SK-N-SH (cell line): ENCODE measurements around the gene THADA.

ENCODE experiments used
- EP300 ChIP-seq, 2 experiments: IDR thresholded peaks; 2 replicates each; pipeline versions ENCODE4 v1.4.0 to v1.6.1; 2012; ENCODE audit warnings: borderline replicate concordance in 1 of 2, low read depth in 1 of 2, low read length in 1 of 2
- GABPA ChIP-seq: IDR thresholded peaks from 2 replicates; pipeline ENCODE4 v1.4.0; 2012; ENCODE audit warnings: low read depth, mild to moderate bottlenecking
- POLR2AphosphoS5 ChIP-seq: IDR thresholded peaks from 2 replicates; pipeline ENCODE4 v1.6.1; 2012; ENCODE audit warnings: low read depth, low read length
- SIN3A ChIP-seq: IDR thresholded peaks from 2 replicates; pipeline ENCODE4 v1.6.1; 2012; ENCODE audit warnings: low read depth, mild to moderate bottlenecking, low read length, moderate library complexity, borderline replicate concordance
- TF ChIP-seq, protein P1 (sequence below): IDR thresholded peaks from 2 replicates; pipeline ENCODE4; 2012
- TF ChIP-seq, protein P2 (sequence below): IDR thresholded peaks from 2 replicates; pipeline ENCODE4 v1.4.0; 2012; ENCODE audit warnings: low read depth
- TF ChIP-seq, protein P3 (sequence below): fragments of 200-600 bp; sonication (generic); IDR thresholded peaks from 2 replicates; pipeline ENCODE4 v1.6.1; 2017; ENCODE audit warnings: antibody characterized with exemption, mild to moderate bottlenecking, moderate library complexity

DNA sequence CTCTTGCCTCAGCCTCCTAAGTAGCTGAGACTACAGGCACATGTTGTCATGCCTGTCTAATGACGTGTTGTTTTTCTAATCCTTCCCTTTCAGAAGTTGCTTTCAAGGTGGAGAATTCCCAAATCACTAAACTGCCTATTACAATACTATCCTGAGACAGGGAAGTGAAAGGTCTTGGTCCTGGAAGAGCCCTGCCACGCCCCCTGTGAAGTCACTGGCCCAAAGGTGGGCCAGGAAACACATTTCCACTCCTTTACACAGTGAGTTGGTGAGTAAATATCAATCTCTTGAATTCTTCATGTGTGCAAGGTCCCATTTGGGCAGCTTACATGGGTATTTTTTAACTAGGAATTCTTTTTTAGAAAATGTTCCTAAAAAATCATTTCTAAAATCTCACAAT lies 150.1 kb downstream of the THADA start:
- TF ChIP-seq EP300 (IDR thresholded peaks at IDR 0.05; ENCODE audit: borderline replicate concordance in 1 of 2, low read depth in 1 of 2, low read length in 1 of 2) (no peak), SIN3A (no peak), GABPA (no peak), POLR2AphosphoS5 (no peak)
- TF ChIP-seq, protein P1, sequence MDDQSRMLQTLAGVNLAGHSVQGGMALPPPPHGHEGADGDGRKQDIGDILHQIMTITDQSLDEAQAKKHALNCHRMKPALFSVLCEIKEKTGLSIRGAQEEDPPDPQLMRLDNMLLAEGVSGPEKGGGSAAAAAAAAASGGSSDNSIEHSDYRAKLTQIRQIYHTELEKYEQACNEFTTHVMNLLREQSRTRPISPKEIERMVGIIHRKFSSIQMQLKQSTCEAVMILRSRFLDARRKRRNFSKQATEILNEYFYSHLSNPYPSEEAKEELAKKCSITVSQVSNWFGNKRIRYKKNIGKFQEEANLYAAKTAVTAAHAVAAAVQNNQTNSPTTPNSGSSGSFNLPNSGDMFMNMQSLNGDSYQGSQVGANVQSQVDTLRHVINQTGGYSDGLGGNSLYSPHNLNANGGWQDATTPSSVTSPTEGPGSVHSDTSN, result no peak
- TF ChIP-seq, protein P2, sequence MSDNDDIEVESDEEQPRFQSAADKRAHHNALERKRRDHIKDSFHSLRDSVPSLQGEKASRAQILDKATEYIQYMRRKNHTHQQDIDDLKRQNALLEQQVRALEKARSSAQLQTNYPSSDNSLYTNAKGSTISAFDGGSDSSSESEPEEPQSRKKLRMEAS, result no peak
- TF ChIP-seq, protein P3, sequence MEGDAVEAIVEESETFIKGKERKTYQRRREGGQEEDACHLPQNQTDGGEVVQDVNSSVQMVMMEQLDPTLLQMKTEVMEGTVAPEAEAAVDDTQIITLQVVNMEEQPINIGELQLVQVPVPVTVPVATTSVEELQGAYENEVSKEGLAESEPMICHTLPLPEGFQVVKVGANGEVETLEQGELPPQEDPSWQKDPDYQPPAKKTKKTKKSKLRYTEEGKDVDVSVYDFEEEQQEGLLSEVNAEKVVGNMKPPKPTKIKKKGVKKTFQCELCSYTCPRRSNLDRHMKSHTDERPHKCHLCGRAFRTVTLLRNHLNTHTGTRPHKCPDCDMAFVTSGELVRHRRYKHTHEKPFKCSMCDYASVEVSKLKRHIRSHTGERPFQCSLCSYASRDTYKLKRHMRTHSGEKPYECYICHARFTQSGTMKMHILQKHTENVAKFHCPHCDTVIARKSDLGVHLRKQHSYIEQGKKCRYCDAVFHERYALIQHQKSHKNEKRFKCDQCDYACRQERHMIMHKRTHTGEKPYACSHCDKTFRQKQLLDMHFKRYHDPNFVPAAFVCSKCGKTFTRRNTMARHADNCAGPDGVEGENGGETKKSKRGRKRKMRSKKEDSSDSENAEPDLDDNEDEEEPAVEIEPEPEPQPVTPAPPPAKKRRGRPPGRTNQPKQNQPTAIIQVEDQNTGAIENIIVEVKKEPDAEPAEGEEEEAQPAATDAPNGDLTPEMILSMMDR, result no peak
